GM12874 (cell line): ENCODE results near the gene KRT73.

ENCODE experiments used
- CTCF ChIP-seq: IDR thresholded peaks from 2 replicates; pipeline ENCODE4 v1.5.1; 2011; ENCODE audit warnings: low read depth, mild to moderate bottlenecking, control low read depth, low read length, moderate library complexity; ENCODE audit not compliant: insufficient read depth

The KRT73 gene

GRCh38 chr12:52655720-52656124 lies 37.4 kb upstream of the KRT73 start:
- TF ChIP-seq CTCF: no peak

GRCh38 chr12:52655251-52655650 lies 36.9 kb upstream of the KRT73 start:
- TF ChIP-seq CTCF: no peak

GRCh38 chr12:52651726-52652261 lies 33.4 kb upstream of the KRT73 start, which contains the start of gene KRT2:
Gene KRT2, minus strand, starts transcription at chr12:52652211. Its CDS starts 69 bp downstream, at chr12:52652142.
- TF ChIP-seq CTCF: no peak

GRCh38 chr12:52650520-52651081 lies 32.2 kb upstream of the KRT73 start:
- no peak for TF ChIP-seq CTCF

- TF ChIP-seq CTCF: no peak
These were observed 30.7 kb upstream of the KRT73 start for GRCh38 chr12:52649066-52649465.

GRCh38 chr12:52648012-52648550 lies 29.7 kb upstream of the KRT73 start:
- TF ChIP-seq CTCF: no peak

GRCh38 chr12:52647601-52648000 lies 29.2 kb upstream of the KRT73 start:
- TF ChIP-seq CTCF: no peak
